ENCODE measurements around the gene MCU.
"Not testable (repeated sequence)": the region's sequence is repeated elsewhere in the genome, so short reads cannot be mapped to it uniquely, and the experiment has no call there.

Gene MCU

DNA sequence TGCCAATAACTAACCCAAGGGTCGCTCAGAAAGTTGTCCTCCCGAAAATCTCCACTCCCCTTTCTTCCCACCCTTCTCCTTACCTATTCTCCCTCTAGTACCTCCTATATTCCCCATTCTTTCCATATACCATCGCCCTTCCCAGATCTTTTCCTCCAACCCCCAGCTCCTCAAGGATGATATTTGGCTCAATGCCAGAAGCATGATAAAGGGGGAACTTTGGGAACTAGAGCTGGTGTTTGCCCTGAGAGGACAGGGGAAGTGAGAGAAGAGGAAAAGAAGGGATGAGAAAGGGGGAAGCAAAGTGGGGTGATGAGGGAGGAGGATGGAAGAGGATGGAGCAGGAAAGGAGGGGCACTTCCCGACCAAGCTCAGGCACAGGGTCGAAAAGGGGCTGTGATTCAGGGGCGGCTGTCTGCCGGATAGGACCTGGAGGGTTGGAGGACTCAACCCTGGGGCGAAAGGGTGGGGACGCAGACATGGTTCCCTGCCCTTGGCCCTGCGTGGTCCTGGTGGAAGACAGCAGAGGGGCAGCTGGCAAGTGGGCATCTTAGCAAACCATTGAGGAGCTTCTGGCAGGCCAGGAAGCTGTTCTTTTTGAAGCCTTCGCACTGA is 203.4 kb downstream of the MCU start:
- H3K4me3 ChIP-seq (ENCODE audit: low read depth, low read length): no peak overlapping the region
- no peak for DNase-seq (ENCODE audit: low read depth)
- TF ChIP-seq, protein P1, sequence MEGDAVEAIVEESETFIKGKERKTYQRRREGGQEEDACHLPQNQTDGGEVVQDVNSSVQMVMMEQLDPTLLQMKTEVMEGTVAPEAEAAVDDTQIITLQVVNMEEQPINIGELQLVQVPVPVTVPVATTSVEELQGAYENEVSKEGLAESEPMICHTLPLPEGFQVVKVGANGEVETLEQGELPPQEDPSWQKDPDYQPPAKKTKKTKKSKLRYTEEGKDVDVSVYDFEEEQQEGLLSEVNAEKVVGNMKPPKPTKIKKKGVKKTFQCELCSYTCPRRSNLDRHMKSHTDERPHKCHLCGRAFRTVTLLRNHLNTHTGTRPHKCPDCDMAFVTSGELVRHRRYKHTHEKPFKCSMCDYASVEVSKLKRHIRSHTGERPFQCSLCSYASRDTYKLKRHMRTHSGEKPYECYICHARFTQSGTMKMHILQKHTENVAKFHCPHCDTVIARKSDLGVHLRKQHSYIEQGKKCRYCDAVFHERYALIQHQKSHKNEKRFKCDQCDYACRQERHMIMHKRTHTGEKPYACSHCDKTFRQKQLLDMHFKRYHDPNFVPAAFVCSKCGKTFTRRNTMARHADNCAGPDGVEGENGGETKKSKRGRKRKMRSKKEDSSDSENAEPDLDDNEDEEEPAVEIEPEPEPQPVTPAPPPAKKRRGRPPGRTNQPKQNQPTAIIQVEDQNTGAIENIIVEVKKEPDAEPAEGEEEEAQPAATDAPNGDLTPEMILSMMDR (IDR thresholded peaks at IDR 0.05; ENCODE audit: control insufficient read depth, extremely low read depth, insufficient read depth): no peak

DNA sequence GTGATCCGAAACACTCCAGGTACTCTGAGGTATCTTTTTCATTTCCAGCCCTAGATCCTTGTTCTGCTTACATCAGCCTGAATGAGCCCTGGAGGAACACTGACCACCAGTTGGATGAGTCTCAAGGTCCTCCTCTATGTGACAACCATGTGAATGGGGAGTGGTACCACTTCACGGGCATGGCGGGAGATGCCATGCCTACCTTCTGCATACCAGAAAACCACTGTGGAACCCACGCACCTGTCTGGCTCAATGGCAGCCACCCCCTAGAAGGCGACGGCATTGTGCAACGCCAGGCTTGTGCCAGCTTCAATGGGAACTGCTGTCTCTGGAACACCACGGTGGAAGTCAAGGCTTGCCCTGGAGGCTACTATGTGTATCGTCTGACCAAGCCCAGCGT is 206.7 kb downstream of the MCU start:
- TF ChIP-seq, protein P1 (IDR thresholded peaks at IDR 0.05; ENCODE audit: control insufficient read depth, extremely low read depth, insufficient read depth): no peak
- no peak overlapping the region for H3K4me3 ChIP-seq (ENCODE audit: low read depth, low read length)
- DNase-seq (ENCODE audit: low read depth): no peak

DNA sequence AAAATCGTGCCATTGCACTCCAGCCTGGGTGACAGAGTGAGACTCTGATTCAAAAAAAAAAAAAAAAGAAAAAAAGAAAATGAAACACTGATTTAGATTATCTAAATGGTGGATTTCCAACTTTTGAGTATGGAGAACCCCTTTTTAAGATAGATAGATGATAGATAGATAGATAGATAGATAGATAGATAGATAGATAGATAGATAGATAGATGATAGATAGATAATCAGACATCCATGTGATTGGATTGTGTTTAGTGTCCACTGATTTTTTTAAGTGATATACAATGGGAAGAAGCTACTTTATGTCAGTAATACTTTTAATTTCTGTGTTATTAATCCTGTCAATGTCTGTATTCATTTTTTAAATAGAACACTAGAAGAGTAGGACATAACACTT is 207.6 kb downstream of the MCU start:
- DNase-seq (ENCODE audit: low read depth): no peak
- TF ChIP-seq, protein P1 (IDR thresholded peaks at IDR 0.05; ENCODE audit: control insufficient read depth, extremely low read depth, insufficient read depth): no peak
- no peak overlapping the region for H3K4me3 ChIP-seq (ENCODE audit: low read depth, low read length)

DNA sequence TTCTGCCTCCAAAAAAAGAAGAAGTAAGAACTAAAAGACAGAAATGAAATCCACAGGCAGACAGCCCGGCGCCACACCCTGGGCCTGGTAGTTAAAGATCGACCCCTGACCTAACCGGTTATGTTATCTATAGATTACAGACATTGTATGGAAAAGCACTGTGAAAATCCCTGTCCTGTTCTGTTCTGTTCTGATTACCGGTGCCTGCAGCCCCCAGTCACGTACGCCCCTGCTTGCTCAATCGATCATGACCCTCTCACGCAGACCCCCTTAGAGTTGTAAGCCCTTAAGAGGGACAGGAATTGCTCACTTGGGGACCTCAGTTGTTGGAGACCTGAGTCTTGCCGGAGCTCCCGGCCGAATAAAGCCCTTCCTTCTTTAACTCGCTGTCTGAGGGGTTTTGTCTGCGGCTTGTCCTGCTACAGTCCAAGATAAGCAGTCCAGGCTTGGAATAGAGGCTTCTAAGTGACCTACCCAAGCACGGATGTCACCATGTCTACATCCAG is 212.1 kb downstream of the MCU start:
- H3K4me3 ChIP-seq (ENCODE audit: low read depth, low read length); DNase-seq (ENCODE audit: low read depth): not testable (repeated sequence)

DNA sequence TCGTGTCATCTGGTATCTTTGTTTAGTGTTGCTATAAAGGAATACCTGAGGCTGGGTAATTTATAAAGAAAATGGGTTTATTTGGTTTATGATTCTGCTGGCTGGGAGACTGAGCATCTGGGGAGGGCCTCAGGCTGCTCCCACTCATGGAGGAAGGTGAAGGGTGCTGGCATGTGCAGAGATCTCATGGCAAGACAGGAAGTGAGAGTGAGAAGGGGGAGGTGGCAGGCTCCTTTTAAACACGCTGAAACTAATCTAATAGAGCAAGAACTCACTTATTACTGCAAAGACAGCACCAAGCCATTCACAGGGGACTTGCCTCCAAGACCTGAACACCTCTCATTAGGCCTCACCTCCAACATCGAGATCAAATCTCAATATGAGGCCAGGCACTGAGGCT is 212.9 kb downstream of the MCU start:
- no peak overlapping the region for H3K4me3 ChIP-seq (ENCODE audit: low read depth, low read length)
- no peak for DNase-seq (ENCODE audit: low read depth)
- TF ChIP-seq, protein P1 (IDR thresholded peaks at IDR 0.05; ENCODE audit: control insufficient read depth, extremely low read depth, insufficient read depth): no peak

DNA sequence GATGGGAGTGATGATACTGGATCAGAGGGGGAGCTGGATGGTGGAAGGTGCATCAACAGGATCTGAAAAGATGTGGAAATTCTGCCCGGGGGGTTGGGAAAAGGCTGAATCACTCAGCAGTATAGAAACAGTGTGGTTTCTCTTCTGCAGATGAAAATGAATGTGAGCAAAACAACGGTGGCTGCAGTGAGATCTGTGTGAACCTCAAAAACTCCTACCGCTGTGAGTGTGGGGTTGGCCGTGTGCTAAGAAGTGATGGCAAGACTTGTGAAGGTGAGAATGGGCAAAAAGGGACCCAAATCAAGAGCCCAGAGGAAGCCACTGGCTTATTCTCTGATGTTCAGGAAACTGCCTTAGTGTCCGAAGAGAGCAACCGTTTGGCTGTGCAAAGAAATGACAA is 214.5 kb downstream of the MCU start:
- no peak overlapping the region for H3K4me3 ChIP-seq (ENCODE audit: low read depth, low read length)
- no peak for DNase-seq (ENCODE audit: low read depth)
- TF ChIP-seq, protein P1 (IDR thresholded peaks at IDR 0.05; ENCODE audit: control insufficient read depth, extremely low read depth, insufficient read depth): no peak

DNA sequence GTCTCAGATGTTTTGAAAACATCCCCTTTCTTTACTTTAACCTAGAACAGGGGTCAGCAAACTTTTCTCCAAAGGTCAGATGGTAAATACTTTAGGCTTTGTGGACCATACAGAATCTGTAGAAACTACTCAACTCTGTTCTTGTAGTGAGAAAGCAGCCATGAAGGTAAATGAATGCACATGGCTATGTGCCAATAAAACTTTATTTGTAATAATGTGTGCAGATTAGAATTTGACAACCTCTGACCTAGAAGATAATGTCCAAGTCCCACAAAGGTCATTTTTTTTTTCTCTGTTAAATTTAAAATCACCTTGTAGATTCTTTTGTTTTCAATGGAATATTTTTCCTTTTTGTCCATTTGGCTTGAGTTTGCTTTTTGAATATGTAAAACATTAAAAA is 218.8 kb downstream of the MCU start:
- TF ChIP-seq, protein P1 (IDR thresholded peaks at IDR 0.05; ENCODE audit: control insufficient read depth, extremely low read depth, insufficient read depth): no peak
- DNase-seq (ENCODE audit: low read depth): no peak
- no peak overlapping the region for H3K4me3 ChIP-seq (ENCODE audit: low read depth, low read length)

Measured in LNCaP clone FGC (cell line).